ENCODE measurements around the gene TMEM255B.

DNA sequence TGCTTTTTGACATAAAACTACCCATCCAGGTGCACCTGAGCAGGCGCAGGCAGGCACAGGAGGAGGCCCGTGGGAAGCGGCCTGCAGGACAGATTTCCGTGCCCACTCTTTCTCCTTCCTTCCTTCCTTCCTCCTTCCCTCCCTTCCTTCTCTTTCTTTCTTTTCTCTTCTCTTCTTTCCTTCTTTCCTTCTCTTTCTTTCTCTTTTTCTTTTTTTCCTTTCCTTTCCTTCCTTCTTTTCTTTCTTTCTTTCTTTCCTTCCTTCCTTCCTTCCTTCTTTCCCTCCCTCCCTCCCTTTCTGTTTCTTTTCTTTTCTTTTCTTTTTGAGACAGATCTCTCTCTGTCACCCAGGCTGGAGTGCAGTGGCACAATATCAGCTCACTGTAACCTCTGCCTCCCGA lies 21.2 kb upstream of the TMEM255B start:
- no peak for TF ChIP-seq CTCF (IDR thresholded peaks at IDR 0.05)
- no peak for TF ChIP-seq ATF2 (CRISPR knock-in tag; IDR thresholded peaks at IDR 0.05; ENCODE audit: borderline replicate concordance, low read depth)
- TF ChIP-seq HMGXB4 (CRISPR knock-in tag; IDR thresholded peaks at IDR 0.05): no peak
- TF ChIP-seq ZNF423 (CRISPR knock-in tag; IDR thresholded peaks at IDR 0.05): no peak
- TF ChIP-seq USF2 (CRISPR knock-in tag; IDR thresholded peaks at IDR 0.05): no peak
- TF ChIP-seq JUN (CRISPR knock-in tag; IDR thresholded peaks at IDR 0.05): no peak
- TF ChIP-seq, protein P1, sequence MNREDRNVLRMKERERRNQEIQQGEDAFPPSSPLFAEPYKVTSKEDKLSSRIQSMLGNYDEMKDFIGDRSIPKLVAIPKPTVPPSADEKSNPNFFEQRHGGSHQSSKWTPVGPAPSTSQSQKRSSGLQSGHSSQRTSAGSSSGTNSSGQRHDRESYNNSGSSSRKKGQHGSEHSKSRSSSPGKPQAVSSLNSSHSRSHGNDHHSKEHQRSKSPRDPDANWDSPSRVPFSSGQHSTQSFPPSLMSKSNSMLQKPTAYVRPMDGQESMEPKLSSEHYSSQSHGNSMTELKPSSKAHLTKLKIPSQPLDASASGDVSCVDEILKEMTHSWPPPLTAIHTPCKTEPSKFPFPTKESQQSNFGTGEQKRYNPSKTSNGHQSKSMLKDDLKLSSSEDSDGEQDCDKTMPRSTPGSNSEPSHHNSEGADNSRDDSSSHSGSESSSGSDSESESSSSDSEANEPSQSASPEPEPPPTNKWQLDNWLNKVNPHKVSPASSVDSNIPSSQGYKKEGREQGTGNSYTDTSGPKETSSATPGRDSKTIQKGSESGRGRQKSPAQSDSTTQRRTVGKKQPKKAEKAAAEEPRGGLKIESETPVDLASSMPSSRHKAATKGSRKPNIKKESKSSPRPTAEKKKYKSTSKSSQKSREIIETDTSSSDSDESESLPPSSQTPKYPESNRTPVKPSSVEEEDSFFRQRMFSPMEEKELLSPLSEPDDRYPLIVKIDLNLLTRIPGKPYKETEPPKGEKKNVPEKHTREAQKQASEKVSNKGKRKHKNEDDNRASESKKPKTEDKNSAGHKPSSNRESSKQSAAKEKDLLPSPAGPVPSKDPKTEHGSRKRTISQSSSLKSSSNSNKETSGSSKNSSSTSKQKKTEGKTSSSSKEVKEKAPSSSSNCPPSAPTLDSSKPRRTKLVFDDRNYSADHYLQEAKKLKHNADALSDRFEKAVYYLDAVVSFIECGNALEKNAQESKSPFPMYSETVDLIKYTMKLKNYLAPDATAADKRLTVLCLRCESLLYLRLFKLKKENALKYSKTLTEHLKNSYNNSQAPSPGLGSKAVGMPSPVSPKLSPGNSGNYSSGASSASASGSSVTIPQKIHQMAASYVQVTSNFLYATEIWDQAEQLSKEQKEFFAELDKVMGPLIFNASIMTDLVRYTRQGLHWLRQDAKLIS (CRISPR knock-in tag; IDR thresholded peaks at IDR 0.05; ENCODE audit: borderline replicate concordance): no peak
- TF ChIP-seq ZNF263 (CRISPR knock-in tag; IDR thresholded peaks at IDR 0.05; ENCODE audit: low read depth): no peak
- no peak for TF ChIP-seq ELF4 (CRISPR knock-in tag; IDR thresholded peaks at IDR 0.05; ENCODE audit: low read depth)
